SK-N-SH (cell line): Measurements from ENCODE around the gene CLDN18. TPM values are rescaled to one million over a fixed set of nuclear protein-coding genes. Genes with fewer than 3 reads are reported as not detected.

Source experiments
- CTCF ChIA-PET: fragments of 300-600, 350-600 bp; formaldehyde crosslinking; extraction: SDS; loops from one replicate; lab custom pipeline; 2021; lab: Yijun Ruan, JAX
- POLR2A ChIA-PET: fragments of 350-600 bp; sonication (Branson Sonifier 250); formaldehyde crosslinking; extraction: SDS; loops from one replicate; lab custom pipeline; 2020; ENCODE audit warnings: antibody characterized with exemption, inconsistent platforms; lab: Yijun Ruan, JAX
- DNase-seq: peaks from one replicate; pipeline ENCODE4 v3.0.0; 2012
- H2AFZ ChIP-seq: fragments of 200-600 bp; sonication (generic); 2 replicates; pipeline ENCODE4 v1.8.1; 2016; ENCODE audit warnings: antibody characterized with exemption, mild to moderate bottlenecking, low read depth
- H3F3A ChIP-seq: fragments of 200-600 bp; sonication (generic); replicated peaks from 2 replicates; pipeline ENCODE3; 2016; ENCODE audit warnings: antibody characterized with exemption, mild to moderate bottlenecking; ENCODE audit not compliant: insufficient read depth
- H3K27ac ChIP-seq, 2 experiments: fragments of 200-500 bp in 1 of 2; fragments of 200-600 bp in 1 of 2; sonication (Bioruptor generic) in 1 of 2; sonication (generic), shearing (Covaris generic) in 1 of 2; 2 replicates each; pipeline versions ENCODE4 v1.5.1 to v1.6.1; 2014 to 2016; ENCODE audit warnings: low read depth in 2 of 2, inconsistent platforms in 1 of 2, low read length in 1 of 2, mild to moderate bottlenecking in 1 of 2, mixed read lengths in 1 of 2
- H3K27me3 ChIP-seq: fragments of 200-600 bp; sonication (generic), shearing (Covaris generic); 2 replicates; pipeline ENCODE4 v1.6.1; 2016; ENCODE audit warnings: mixed run types; ENCODE audit not compliant: insufficient read depth
- H3K36me3 ChIP-seq, 2 experiments: fragments of 200-500 bp in 1 of 2; fragments of 200-600 bp in 1 of 2; sonication (Bioruptor generic) in 1 of 2; sonication (generic) in 1 of 2; replicated peaks in 1 of 2; 2 replicates each; pipeline versions ENCODE3 to v1.5.1; 2014 to 2016; ENCODE audit warnings: low read length in 1 of 2, mild to moderate bottlenecking in 1 of 2; ENCODE audit not compliant: insufficient read depth in 2 of 2, control insufficient read depth in 1 of 2
- H3K4me1 ChIP-seq, 2 experiments: fragments of 200-500 bp in 1 of 2; fragments of 200-600 bp in 1 of 2; sonication (Bioruptor generic) in 1 of 2; sonication (generic), shearing (Covaris generic) in 1 of 2; 2 replicates each; pipeline versions ENCODE4 v1.5.1 to v1.6.1; 2014 to 2016; ENCODE audit warnings: low read depth in 1 of 2, low read length in 1 of 2, mixed run types in 1 of 2; ENCODE audit not compliant: insufficient read depth in 2 of 2, control insufficient read depth in 1 of 2
- H3K4me2 ChIP-seq: fragments of 200-600 bp; sonication (generic), shearing (Covaris generic); 2 replicates; pipeline ENCODE4 v1.6.1; 2017; ENCODE audit warnings: mixed run types
- H3K4me3 ChIP-seq, 2 experiments: fragments of 200-500 bp in 1 of 2; fragments of 200-600 bp in 1 of 2; sonication (Bioruptor generic) in 1 of 2; sonication (generic), shearing (Covaris generic) in 1 of 2; 2 replicates each; pipeline versions ENCODE4 v1.5.1 to v1.8.1; 2014 to 2016; ENCODE audit warnings: low read depth in 2 of 2, inconsistent platforms in 1 of 2, low read length in 1 of 2, mild to moderate bottlenecking in 1 of 2, mixed read lengths in 1 of 2, moderate library complexity in 1 of 2
- H3K79me2 ChIP-seq: fragments of 200-600 bp; sonication (generic); 2 replicates; pipeline ENCODE4 v1.8.1; 2017; ENCODE audit warnings: mild to moderate bottlenecking; ENCODE audit not compliant: insufficient read depth
- H3K9ac ChIP-seq: fragments of 200-600 bp; sonication (generic); 2 replicates; pipeline ENCODE4 v1.6.1; 2017; ENCODE audit warnings: mixed run types
- H3K9me2 ChIP-seq: fragments of 200-600 bp; sonication (generic); 2 replicates; pipeline ENCODE4 v1.6.1; 2017; ENCODE audit warnings: mixed run types
- H3K9me3 ChIP-seq: fragments of 200-600 bp; sonication (generic); 2 replicates; pipeline ENCODE4 v1.6.1; 2017; ENCODE audit warnings: mixed run types, mild to moderate bottlenecking, moderate library complexity
- H4K20me1 ChIP-seq: fragments of 200-600 bp; sonication (generic); 2 replicates; pipeline ENCODE4 v1.6.1; 2017; ENCODE audit warnings: mild to moderate bottlenecking, mixed run types; ENCODE audit not compliant: insufficient read depth
- ELF1 ChIP-seq: IDR thresholded peaks from 2 replicates; pipeline ENCODE4 v1.4.0; 2012
- EP300 ChIP-seq, 2 experiments: IDR thresholded peaks; 2 replicates each; pipeline versions ENCODE4 v1.4.0 to v1.6.1; 2012; ENCODE audit warnings: borderline replicate concordance in 1 of 2, low read depth in 1 of 2, low read length in 1 of 2
- GABPA ChIP-seq: IDR thresholded peaks from 2 replicates; pipeline ENCODE4 v1.4.0; 2012; ENCODE audit warnings: low read depth, mild to moderate bottlenecking
- JUND ChIP-seq: IDR thresholded peaks from 2 replicates; pipeline ENCODE4 v1.4.0; 2012
- NFIC ChIP-seq: IDR thresholded peaks from 2 replicates; pipeline ENCODE4 v1.4.0; 2012; ENCODE audit warnings: borderline replicate concordance
- NRF1 ChIP-seq: IDR thresholded peaks from 2 replicates; pipeline ENCODE4 v1.6.1; 2012; ENCODE audit warnings: low read depth, mild to moderate bottlenecking, low read length
- RFX5 ChIP-seq: IDR thresholded peaks from 2 replicates; pipeline ENCODE4 v1.6.1; 2012; ENCODE audit warnings: mild to moderate bottlenecking, improper control_type of control experiment, low read length
- TCF12 ChIP-seq: IDR thresholded peaks from 2 replicates; pipeline ENCODE4 v1.4.0; 2012
- TEAD4 ChIP-seq: IDR thresholded peaks from 2 replicates; pipeline ENCODE4 v1.4.0; 2012; ENCODE audit warnings: mild to moderate bottlenecking, borderline replicate concordance; ENCODE audit not compliant: insufficient read depth
- WGBS: methylation state at CpG from one replicate; pipeline ENCODE4 v1.1.6; 2017; ENCODE audit warnings: low lambda C conversion rate; 5-methylcytosine and 5-hydroxymethylcytosine counted together
- polyA plus RNA-seq, 3 experiments: library from polyadenylated mRNA; depleted of rRNA; stranded (reverse); fragments of >200 nt; gene quantifications; 2 replicates each; pipeline ENCODE4 v1.2.3, GENCODE V29; 2012
- TF ChIP-seq, protein P1 (sequence below): IDR thresholded peaks from 2 replicates; pipeline ENCODE4 v1.6.1; 2012; ENCODE audit warnings: mild to moderate bottlenecking, low read depth, low read length, moderate library complexity
- TF ChIP-seq, protein P2 (sequence below): fragments of 150-350 bp; IDR thresholded peaks from 2 replicates; pipeline ENCODE4 v1.6.1; 2017; ENCODE audit warnings: antibody characterized with exemption, low read length, low read depth, borderline replicate concordance
- TF ChIP-seq, protein P3 (sequence below): IDR thresholded peaks from 2 replicates; pipeline ENCODE4; 2012
- TF ChIP-seq, protein P4 (sequence below): fragments of 200-600 bp; sonication (generic); IDR thresholded peaks from 2 replicates; pipeline ENCODE4 v1.6.1; 2017; ENCODE audit warnings: antibody characterized with exemption, mild to moderate bottlenecking, moderate library complexity

CLDN18 gene
- polyA plus RNA-seq, 1 of the 3 experiments (the other 2 are of a cell fraction): not detected

DNA sequence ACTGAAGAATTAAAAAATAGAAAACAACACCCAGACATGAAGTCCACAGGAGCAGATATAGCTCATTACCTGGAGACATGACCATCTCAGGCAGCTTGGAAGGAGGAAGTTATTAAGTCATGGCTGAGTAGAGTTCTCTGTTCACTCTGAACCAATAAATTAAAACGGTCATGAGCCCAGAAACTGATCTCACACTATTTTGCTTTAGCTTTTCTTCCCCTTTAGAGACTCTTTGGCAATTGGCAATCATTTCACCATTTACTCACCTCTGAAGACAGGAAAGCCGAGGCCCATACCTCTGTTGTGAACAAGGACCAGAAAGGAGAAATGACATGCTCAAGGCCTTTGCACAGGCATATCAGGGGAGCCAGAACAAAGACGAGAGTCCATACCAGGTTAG, 26.6 kb downstream of the CLDN18 start:
- Histone ChIP-seq H3K27me3 (no peaks in the 10 kb centered on the region), H3K9me2 (no peaks in the 10 kb centered on the region), H3K79me2 (no peaks in the 10 kb centered on the region), H3F3A (no peaks in the 10 kb centered on the region), H3K9me3 (no peaks in the 10 kb centered on the region), H3K36me3 (no peaks in the 10 kb centered on the region), H3K9ac (no peak overlapping the region), H3K27ac (no peak overlapping the region), H3K4me2 (no peak overlapping the region), H2AFZ (no peak overlapping the region), H3K4me3 (no peak overlapping the region), H4K20me1 (no peaks in the 10 kb centered on the region), H3K4me1 (no peaks in the 10 kb centered on the region)
- 93% methylated on average over 2 of the region's 3 CpGs for WGBS
- no peak for DNase-seq
- TF ChIP-seq EP300 (IDR thresholded peaks at IDR 0.05; ENCODE audit: borderline replicate concordance in 1 of 2, low read depth in 1 of 2, low read length in 1 of 2) (no peak), NFIC (no peak), ELF1 (no peak), TCF12 (no peak), NRF1 (no peak), JUND (no peak), RFX5 (no peak), GABPA (no peak), TEAD4 (no peak)
- TF ChIP-seq, protein P1, sequence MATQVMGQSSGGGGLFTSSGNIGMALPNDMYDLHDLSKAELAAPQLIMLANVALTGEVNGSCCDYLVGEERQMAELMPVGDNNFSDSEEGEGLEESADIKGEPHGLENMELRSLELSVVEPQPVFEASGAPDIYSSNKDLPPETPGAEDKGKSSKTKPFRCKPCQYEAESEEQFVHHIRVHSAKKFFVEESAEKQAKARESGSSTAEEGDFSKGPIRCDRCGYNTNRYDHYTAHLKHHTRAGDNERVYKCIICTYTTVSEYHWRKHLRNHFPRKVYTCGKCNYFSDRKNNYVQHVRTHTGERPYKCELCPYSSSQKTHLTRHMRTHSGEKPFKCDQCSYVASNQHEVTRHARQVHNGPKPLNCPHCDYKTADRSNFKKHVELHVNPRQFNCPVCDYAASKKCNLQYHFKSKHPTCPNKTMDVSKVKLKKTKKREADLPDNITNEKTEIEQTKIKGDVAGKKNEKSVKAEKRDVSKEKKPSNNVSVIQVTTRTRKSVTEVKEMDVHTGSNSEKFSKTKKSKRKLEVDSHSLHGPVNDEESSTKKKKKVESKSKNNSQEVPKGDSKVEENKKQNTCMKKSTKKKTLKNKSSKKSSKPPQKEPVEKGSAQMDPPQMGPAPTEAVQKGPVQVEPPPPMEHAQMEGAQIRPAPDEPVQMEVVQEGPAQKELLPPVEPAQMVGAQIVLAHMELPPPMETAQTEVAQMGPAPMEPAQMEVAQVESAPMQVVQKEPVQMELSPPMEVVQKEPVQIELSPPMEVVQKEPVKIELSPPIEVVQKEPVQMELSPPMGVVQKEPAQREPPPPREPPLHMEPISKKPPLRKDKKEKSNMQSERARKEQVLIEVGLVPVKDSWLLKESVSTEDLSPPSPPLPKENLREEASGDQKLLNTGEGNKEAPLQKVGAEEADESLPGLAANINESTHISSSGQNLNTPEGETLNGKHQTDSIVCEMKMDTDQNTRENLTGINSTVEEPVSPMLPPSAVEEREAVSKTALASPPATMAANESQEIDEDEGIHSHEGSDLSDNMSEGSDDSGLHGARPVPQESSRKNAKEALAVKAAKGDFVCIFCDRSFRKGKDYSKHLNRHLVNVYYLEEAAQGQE: no peak
- TF ChIP-seq, protein P2, sequence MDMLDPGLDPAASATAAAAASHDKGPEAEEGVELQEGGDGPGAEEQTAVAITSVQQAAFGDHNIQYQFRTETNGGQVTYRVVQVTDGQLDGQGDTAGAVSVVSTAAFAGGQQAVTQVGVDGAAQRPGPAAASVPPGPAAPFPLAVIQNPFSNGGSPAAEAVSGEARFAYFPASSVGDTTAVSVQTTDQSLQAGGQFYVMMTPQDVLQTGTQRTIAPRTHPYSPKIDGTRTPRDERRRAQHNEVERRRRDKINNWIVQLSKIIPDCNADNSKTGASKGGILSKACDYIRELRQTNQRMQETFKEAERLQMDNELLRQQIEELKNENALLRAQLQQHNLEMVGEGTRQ: no peak
- TF ChIP-seq, protein P3, sequence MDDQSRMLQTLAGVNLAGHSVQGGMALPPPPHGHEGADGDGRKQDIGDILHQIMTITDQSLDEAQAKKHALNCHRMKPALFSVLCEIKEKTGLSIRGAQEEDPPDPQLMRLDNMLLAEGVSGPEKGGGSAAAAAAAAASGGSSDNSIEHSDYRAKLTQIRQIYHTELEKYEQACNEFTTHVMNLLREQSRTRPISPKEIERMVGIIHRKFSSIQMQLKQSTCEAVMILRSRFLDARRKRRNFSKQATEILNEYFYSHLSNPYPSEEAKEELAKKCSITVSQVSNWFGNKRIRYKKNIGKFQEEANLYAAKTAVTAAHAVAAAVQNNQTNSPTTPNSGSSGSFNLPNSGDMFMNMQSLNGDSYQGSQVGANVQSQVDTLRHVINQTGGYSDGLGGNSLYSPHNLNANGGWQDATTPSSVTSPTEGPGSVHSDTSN: no peak
- TF ChIP-seq, protein P4, sequence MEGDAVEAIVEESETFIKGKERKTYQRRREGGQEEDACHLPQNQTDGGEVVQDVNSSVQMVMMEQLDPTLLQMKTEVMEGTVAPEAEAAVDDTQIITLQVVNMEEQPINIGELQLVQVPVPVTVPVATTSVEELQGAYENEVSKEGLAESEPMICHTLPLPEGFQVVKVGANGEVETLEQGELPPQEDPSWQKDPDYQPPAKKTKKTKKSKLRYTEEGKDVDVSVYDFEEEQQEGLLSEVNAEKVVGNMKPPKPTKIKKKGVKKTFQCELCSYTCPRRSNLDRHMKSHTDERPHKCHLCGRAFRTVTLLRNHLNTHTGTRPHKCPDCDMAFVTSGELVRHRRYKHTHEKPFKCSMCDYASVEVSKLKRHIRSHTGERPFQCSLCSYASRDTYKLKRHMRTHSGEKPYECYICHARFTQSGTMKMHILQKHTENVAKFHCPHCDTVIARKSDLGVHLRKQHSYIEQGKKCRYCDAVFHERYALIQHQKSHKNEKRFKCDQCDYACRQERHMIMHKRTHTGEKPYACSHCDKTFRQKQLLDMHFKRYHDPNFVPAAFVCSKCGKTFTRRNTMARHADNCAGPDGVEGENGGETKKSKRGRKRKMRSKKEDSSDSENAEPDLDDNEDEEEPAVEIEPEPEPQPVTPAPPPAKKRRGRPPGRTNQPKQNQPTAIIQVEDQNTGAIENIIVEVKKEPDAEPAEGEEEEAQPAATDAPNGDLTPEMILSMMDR: no peak
- CTCF ChIA-PET: interaction anchor here (1.2 to 3.9 kb wide), 4 partner anchors 14 to 66 kb away, joined by 4 to 14 read pairs (median 8); no protein-coding TSS in a partner anchor
- POLR2A ChIA-PET: no interaction called here
